HG03442 (cell line): Measurements from ENCODE around the gene KCTD20.
"Not testable (repeated sequence)": the region's sequence is repeated elsewhere in the genome, so short reads cannot be mapped to it uniquely, and the experiment has no call there.

Source experiments
- ATAC-seq: cut with Tn5 transposase; IDR thresholded peaks from one replicate; pipeline ENCODE4 v1.9.1; 2021; ENCODE audit warnings: mild to moderate bottlenecking, moderate library complexity; ENCODE audit not compliant: unreplicated experiment

Gene KCTD20

DNA sequence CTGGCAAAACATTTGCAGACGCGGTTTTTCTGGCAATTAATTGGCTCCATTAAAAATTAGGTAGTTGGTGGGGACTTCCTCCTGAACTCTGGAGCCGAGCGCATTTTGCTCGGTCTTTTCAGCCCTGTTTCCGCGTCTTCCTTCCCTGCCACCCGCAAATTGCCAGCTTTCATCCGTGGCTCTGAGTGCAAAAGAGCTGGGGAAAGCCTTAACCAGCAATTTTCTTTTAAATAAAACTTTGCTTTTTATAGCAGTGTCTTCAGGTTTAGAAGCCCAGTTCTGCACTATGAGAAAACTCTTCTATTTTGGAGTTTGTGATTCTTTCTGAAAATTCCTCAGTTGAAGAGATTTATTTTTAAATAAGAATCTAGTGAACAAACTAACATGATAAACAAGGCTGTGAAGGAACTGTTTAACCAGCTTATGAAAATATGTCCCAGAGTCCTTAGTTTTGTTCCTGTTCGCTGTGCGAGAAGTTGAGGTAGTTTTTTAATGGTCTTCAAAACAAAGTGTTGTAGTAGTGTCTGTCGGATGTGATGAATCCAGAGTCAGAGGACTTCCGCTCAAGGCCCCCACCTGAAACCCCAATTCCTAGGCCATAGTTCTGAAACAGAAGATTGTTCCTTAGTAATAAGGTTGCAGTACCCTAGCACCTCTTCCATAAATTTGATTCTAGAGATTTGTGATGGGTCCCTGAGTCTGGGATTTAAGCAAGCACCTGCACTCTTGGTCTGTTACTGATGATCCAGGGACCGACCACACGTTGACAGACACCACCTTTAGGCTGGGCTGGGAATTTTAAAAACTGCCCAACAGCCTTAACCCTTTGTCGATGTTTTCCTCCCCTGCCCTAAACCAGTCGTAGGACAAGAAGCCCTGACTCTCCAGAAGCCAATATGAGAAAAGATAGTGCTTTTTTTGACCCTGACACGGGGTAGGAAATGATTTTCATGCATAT is 950 bp downstream of the KCTD20 start:
- no peak for ATAC-seq

GRCh38 chr6:36444470-36444869 is 1.7 kb downstream of the KCTD20 start:
- ATAC-seq: no peak

DNA sequence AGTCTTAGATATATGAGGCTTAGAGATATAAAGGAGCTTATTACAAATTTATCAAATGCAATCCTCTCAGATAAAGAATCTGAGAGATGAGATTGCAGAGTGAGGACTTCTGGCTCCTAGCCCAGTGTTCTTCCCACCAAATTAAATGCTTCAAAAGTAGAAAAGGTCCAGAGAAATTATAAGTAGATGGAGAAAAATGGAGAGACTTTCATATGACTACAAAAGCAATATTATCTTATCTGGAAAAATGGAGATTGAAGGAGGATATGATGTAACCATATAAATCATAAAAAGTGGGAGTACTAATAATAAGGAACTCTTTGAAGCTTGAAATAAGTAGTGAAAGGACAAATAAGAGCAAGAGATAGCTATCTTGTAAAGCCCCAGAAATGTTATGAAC is 2.8 kb downstream of the KCTD20 start:
- no peak for ATAC-seq

- ATAC-seq: not testable (repeated sequence)
Observed at GRCh38 chr6:36449173-36449572, 6.4 kb downstream of the KCTD20 start.

- not testable (repeated sequence) for ATAC-seq
Observed at GRCh38 chr6:36452897-36453296, 10.1 kb downstream of the KCTD20 start.

- ATAC-seq: no peak
Observed at GRCh38 chr6:36455486-36456027, 12.8 kb downstream of the KCTD20 start.

- ATAC-seq: no peak
Observed at GRCh38 chr6:36459501-36459900, 16.7 kb downstream of the KCTD20 start.

GRCh38 chr6:36460916-36461315 is 18.1 kb downstream of the KCTD20 start:
- ATAC-seq: no peak

GRCh38 chr6:36461646-36462045 is 18.8 kb downstream of the KCTD20 start:
- no peak for ATAC-seq

DNA sequence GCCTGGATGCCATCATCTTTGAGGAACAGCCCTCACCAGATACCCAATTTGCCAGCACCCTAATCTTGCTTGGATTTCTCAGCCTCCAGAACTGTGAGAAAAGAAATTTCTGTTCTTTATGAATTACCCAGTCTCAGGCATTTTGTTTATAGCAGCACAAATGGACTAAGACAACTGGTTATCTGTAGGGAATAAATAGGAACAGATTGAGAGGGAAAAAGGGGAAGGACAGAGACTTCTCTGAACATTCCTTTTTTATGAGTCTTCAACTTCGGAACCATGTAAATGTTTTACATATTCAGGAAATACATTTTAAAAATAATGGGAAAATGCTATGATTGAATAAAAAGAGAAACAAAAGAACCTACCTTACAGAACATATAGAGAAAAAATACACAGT is 20.9 kb downstream of the KCTD20 start:
- ATAC-seq: no peak

GRCh38 chr6:36464233-36464632 is 21.4 kb downstream of the KCTD20 start:
- ATAC-seq: no peak

GRCh38 chr6:36467625-36468024 is 24.8 kb downstream of the KCTD20 start:
- ATAC-seq: no peak

DNA sequence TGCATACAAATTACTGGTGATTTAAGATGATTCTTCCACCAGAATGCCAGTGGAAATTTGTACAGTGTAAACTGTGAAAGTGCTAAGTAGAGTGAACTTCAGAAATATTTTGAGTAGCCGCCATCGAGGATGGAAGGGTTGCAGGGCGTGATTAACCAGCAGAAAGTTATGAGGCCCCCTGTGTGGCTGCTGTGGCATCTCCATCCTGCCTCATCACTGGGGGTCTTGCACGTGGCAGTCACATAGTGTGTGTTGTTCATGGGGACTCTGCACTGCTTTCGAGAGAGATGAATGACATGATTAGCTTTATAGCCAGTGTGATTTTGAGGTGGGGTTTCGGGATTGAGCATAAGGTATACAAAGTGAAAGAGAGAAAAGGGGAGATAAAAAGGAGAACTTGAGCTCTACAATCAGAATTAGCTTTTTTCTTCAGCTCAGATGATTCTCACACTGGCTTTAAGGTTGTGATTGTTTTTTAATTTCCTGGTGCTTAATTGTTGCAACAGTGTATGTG is 26.4 kb downstream of the KCTD20 start:
- no peak for ATAC-seq

GRCh38 chr6:36469946-36470345 is 27.1 kb downstream of the KCTD20 start:
- ATAC-seq: no peak

- ATAC-seq: no peak
Observed at GRCh38 chr6:36478051-36478526, 35.3 kb downstream of the KCTD20 start.

- ATAC-seq: no peak
Observed at GRCh38 chr6:36479256-36479655, 36.5 kb downstream of the KCTD20 start.

GRCh38 chr6:36483326-36483725 is 40.5 kb downstream of the KCTD20 start:
- ATAC-seq: not testable (repeated sequence)

DNA sequence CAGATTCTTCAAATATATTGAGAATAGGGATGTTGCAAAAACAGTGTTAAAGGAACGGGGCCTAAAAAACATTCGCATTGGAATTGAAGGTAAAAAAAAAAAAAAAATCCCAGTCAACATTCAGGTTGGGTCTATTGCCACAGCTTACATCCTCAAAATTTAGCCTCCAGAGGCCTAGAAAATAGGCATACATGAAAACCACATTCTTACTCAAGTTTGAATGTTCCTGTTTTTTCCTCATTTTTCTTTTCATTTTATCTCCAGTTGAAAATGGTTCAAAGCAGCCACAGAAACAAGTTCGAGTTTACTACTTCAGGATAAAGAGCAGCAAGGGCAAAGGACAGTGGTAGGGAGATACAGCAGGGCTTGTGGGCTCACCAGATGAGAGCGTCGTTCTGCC is 41.9 kb downstream of the KCTD20 start:
- ATAC-seq: no peak

- ATAC-seq: no peak
Observed at GRCh38 chr6:36487698-36488097, 44.9 kb downstream of the KCTD20 start.

GRCh38 chr6:36488221-36488620 is 45.4 kb downstream of the KCTD20 start:
- ATAC-seq: no peak

- no peak for ATAC-seq
Observed at GRCh38 chr6:36489426-36489825, 46.6 kb downstream of the KCTD20 start.

GRCh38 chr6:36491378-36491965 is 48.7 kb downstream of the KCTD20 start:
- no peak for ATAC-seq
